Tibial nerve (tissue), 4 donors: ENCODE results near the gene TRAPPC5.

Experiments used
- CTCF ChIP-seq, 5 experiments: fragments of 200-600 bp in 3 of 5; fragments of 450-650 bp in 2 of 5; sonication (generic) in 3 of 5; IDR thresholded peaks; one replicate each; pipeline ENCODE4 v1.5.1; 2016 to 2019; ENCODE audit warnings: antibody characterized with exemption in 5 of 5, mild to moderate bottlenecking in 3 of 5, moderate library complexity in 2 of 5
- EP300 ChIP-seq, 2 donors: sonication (generic); formaldehyde crosslinking; IDR thresholded peaks; one replicate each; pipeline ENCODE4 v1.6.1; 2017; ENCODE audit warnings: antibody characterized with exemption in 2 of 2, mild to moderate bottlenecking in 1 of 2
- POLR2A ChIP-seq, 2 donors: fragments of 450-650 bp; IDR thresholded peaks; one replicate each; pipeline ENCODE4 v1.6.1; 2017; ENCODE audit warnings: antibody characterized with exemption in 2 of 2, mild to moderate bottlenecking in 2 of 2, moderate library complexity in 2 of 2

GRCh38 chr19:7716762-7717161, 36.1 kb downstream of the TRAPPC5 start:
- TF ChIP-seq CTCF (IDR thresholded peaks at IDR 0.05) (no peak), EP300 (IDR thresholded peaks at IDR 0.05) (no peak), POLR2A (IDR thresholded peaks at IDR 0.05) (no peak)
